Gastrocnemius medialis (tissue), 4 donors: ENCODE results near the gene MMP28. TPM values are rescaled to one million over a fixed set of nuclear protein-coding genes. Genes with fewer than 3 reads are reported as not detected.

Source experiments
- ATAC-seq, 2 donors: fragments of 150-250 bp; one replicate each; pipeline ENCODE4 v1.9.1; 2016
- DNase-seq, 2 donors: peaks; one replicate each; pipeline ENCODE4 v3.0.0-alpha.2; 2019
- H3K27ac ChIP-seq, 4 donors: fragments of 200-600 bp; sonication (generic); 1 replicate in 1 of 4; 2 replicates in 3 of 4; pipeline ENCODE4 v1.5.1; 2016 to 2018; ENCODE audit warnings: mild to moderate bottlenecking in 2 of 4, moderate library complexity in 1 of 4
- H3K27me3 ChIP-seq, 3 donors: fragments of 200-600 bp; sonication (generic) in 2 of 3; 1 replicate in 1 of 3; 2 replicates in 2 of 3; pipeline versions ENCODE4 v1.5.1 to v1.6.0; 2016 to 2019; ENCODE audit warnings: mild to moderate bottlenecking in 1 of 3, moderate library complexity in 1 of 3
- H3K36me3 ChIP-seq, 2 donors: fragments of 200-600 bp; sonication (generic) in 1 of 2; one replicate each; pipeline ENCODE4 v1.5.1; 2017 to 2018
- H3K4me1 ChIP-seq, 2 donors: fragments of 200-600 bp; sonication (generic) in 1 of 2; one replicate each; pipeline ENCODE4 v1.5.1; 2016 to 2017; ENCODE audit warnings: mild to moderate bottlenecking in 2 of 2
- H3K4me3 ChIP-seq, 4 donors: fragments of 200-600 bp; sonication (generic) in 3 of 4; 1 replicate in 1 of 4; 2 replicates in 3 of 4; pipeline ENCODE4 v1.5.1; 2016 to 2019; ENCODE audit warnings: mild to moderate bottlenecking in 2 of 4
- H3K9me3 ChIP-seq, 3 donors: fragments of 200-600 bp; sonication (generic) in 2 of 3; 1 replicate in 1 of 3; 2 replicates in 2 of 3; pipeline ENCODE4 v1.5.1; 2016 to 2019
- POLR2A ChIP-seq, 2 donors: fragments of 450-650 bp; IDR thresholded peaks; one replicate each; pipeline ENCODE4 v1.6.1; 2017; ENCODE audit warnings: antibody characterized with exemption in 2 of 2, mild to moderate bottlenecking in 2 of 2, moderate library complexity in 2 of 2
- in situ Hi-C, 4 donors: fragments of 200-750 bp; cut with MboI; loops; one replicate each; pipeline versions ENCODE4 v1.15.0 to v1.8.0; 2017; ENCODE audit warnings: low sequenced_read_pairs in 4 of 4
- intact Hi-C: fragments of 100-400 bp; cut with DNase I; formaldehyde crosslinking; loops from one replicate; pipeline ENCODE4 v1.15.1; 2023; ENCODE audit warnings: low total_unique reads
- total RNA-seq, 4 donors: library from RNA; depleted of rRNA; stranded (reverse); fragments of >200 nt; gene quantifications; one replicate each; pipeline versions ENCODE4 v1.1.0 to v1.2.3, GENCODE V29; 2016
- TF ChIP-seq, protein P1 (sequence below), 5 experiments: fragments of 450-650 bp in 3 of 5; fragments of 200-600 bp in 2 of 5; sonication (generic) in 2 of 5; IDR thresholded peaks in 4 of 5; conservative IDR thresholded peaks in 1 of 5; 1 replicate in 4 of 5; 2 replicates in 1 of 5; pipeline ENCODE4 v1.5.1; 2016 to 2019; ENCODE audit warnings: antibody characterized with exemption in 5 of 5, mild to moderate bottlenecking in 3 of 5, moderate library complexity in 3 of 5

MMP28 gene
- total RNA-seq, 4 donors from 2014 or later: 3.1 to 10.3 (median 5.9) TPM

DNA sequence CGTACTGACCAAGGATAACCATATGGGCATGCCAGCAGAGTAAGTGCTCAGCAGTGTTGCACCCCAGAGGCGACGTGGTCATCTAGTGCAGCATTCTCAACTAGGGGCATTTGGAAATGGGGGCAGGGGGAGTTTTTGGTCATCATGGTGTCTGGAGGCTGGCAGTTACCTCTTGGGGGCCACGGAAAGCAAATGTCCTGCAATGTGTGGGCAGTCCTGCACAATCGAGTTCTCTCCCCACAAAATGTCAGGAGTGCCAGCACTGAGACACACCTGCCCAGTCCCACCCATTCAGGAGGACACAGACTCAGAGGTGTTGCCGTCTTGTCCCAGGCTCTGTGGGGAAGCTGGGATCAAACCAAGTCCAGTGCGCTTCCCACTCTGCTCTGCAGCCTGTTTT is 61.0 kb downstream of the MMP28 start:
- no peaks in the 10 kb centered on the region for H3K27me3 ChIP-seq
- in situ Hi-C loops (loop anchor here in 1 of 4 donors (25.0 kb wide), 1 partner anchor 572 kb away; no protein-coding TSS in a partner anchor), intact Hi-C loops (loop anchor here (5.0 kb wide), 2 partner anchors 37 to 757 kb away; no protein-coding TSS in a partner anchor)
- H3K27ac ChIP-seq: no peak overlapping the region
- peaks cover 8 to 17% of the 10 kb centered on the region in 2 donors for H3K4me1 ChIP-seq
- no peaks in the 10 kb centered on the region for H3K9me3 ChIP-seq
- H3K4me3 ChIP-seq: no peak overlapping the region
- TF ChIP-seq, protein P1, sequence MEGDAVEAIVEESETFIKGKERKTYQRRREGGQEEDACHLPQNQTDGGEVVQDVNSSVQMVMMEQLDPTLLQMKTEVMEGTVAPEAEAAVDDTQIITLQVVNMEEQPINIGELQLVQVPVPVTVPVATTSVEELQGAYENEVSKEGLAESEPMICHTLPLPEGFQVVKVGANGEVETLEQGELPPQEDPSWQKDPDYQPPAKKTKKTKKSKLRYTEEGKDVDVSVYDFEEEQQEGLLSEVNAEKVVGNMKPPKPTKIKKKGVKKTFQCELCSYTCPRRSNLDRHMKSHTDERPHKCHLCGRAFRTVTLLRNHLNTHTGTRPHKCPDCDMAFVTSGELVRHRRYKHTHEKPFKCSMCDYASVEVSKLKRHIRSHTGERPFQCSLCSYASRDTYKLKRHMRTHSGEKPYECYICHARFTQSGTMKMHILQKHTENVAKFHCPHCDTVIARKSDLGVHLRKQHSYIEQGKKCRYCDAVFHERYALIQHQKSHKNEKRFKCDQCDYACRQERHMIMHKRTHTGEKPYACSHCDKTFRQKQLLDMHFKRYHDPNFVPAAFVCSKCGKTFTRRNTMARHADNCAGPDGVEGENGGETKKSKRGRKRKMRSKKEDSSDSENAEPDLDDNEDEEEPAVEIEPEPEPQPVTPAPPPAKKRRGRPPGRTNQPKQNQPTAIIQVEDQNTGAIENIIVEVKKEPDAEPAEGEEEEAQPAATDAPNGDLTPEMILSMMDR (IDR thresholded peaks at IDR 0.05 in 4 of 5, conservative IDR thresholded peaks at IDR 0.05 in 1 of 5): no peak
- TF ChIP-seq POLR2A (IDR thresholded peaks at IDR 0.05): no peak
- H3K36me3 ChIP-seq: no peaks in the 10 kb centered on the region
- ATAC-seq (no peak), DNase-seq (no peak)

DNA sequence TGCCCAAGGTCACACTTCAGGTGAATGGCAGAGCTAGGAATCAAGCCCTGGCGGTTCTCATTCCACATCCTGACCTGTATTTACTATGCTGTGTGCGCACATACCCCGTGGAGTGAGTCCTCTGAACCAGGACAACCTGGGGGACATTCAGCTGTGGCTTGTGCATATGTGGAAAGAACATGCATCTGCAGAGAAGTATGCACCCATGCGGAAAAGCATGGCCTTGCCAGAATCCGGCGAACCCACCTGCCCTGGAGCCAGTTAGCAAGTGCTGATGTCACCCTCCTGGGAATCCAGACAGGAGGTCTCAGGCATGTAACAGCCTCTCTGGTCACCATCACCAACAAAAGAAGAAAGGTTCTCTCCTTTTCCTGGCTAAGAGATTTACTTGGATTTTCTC is 62.1 kb downstream of the MMP28 start:
- H3K4me3 ChIP-seq: no peak overlapping the region

DNA sequence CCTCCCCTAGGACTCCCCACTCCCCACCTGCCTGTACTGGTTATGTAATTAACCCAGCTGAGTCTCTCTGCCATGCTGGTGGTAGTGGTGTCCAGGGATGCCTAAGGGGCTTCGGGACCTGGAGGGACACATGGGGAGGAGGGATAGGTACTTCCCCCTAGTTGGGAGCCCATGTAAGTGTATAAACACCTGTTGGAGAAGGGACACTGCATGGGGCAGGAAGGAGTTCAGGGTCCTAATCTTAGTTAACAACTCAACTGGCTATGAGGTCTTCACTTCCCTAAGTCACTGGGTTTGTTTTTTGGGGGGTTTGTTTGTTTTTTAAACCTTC is 62.7 kb downstream of the MMP28 start:
- DNase-seq: no peak
- peaks cover 8 to 17% of the 10 kb centered on the region in 2 donors for H3K4me1 ChIP-seq
- peak overlapping the region in 1 of 4 donors; percentile 69 for H3K27ac ChIP-seq
- no peaks in the 10 kb centered on the region for H3K36me3 ChIP-seq
- ATAC-seq: no peak
- no peak for TF ChIP-seq POLR2A (IDR thresholded peaks at IDR 0.05)
- TF ChIP-seq, protein P1 (IDR thresholded peaks at IDR 0.05 in 4 of 5, conservative IDR thresholded peaks at IDR 0.05 in 1 of 5): no peak
- in situ Hi-C loops (loop anchor here in 1 of 4 donors (25.0 kb wide), 1 partner anchor 570 kb away; no protein-coding TSS in a partner anchor), intact Hi-C loops (loop anchor here (5.0 kb wide), 2 partner anchors 35 to 755 kb away; no protein-coding TSS in a partner anchor)
- no peaks in the 10 kb centered on the region for H3K9me3 ChIP-seq
- H3K27me3 ChIP-seq: no peaks in the 10 kb centered on the region
- peak overlapping the region in 1 of 4 donors; percentile 53 for H3K4me3 ChIP-seq

More for the DNA sequence above, 62.1 kb downstream of the MMP28 start:
- Histone ChIP-seq H3K27ac (no peak overlapping the region), H3K4me1 (peaks cover 8 to 17% of the 10 kb centered on the region in 2 donors), H3K9me3 (no peaks in the 10 kb centered on the region), H3K27me3 (no peaks in the 10 kb centered on the region), H3K36me3 (no peaks in the 10 kb centered on the region)
- no peak for DNase-seq
- ATAC-seq: no peak
- no peak for TF ChIP-seq POLR2A (IDR thresholded peaks at IDR 0.05)
- TF ChIP-seq, protein P1 (IDR thresholded peaks at IDR 0.05 in 4 of 5, conservative IDR thresholded peaks at IDR 0.05 in 1 of 5): no peak
- in situ Hi-C loops (loop anchor here in 1 of 4 donors (25.0 kb wide), 1 partner anchor 571 kb away; no protein-coding TSS in a partner anchor), intact Hi-C loops (loop anchor here (5.0 kb wide), 2 partner anchors 36 to 756 kb away; no protein-coding TSS in a partner anchor)

DNA sequence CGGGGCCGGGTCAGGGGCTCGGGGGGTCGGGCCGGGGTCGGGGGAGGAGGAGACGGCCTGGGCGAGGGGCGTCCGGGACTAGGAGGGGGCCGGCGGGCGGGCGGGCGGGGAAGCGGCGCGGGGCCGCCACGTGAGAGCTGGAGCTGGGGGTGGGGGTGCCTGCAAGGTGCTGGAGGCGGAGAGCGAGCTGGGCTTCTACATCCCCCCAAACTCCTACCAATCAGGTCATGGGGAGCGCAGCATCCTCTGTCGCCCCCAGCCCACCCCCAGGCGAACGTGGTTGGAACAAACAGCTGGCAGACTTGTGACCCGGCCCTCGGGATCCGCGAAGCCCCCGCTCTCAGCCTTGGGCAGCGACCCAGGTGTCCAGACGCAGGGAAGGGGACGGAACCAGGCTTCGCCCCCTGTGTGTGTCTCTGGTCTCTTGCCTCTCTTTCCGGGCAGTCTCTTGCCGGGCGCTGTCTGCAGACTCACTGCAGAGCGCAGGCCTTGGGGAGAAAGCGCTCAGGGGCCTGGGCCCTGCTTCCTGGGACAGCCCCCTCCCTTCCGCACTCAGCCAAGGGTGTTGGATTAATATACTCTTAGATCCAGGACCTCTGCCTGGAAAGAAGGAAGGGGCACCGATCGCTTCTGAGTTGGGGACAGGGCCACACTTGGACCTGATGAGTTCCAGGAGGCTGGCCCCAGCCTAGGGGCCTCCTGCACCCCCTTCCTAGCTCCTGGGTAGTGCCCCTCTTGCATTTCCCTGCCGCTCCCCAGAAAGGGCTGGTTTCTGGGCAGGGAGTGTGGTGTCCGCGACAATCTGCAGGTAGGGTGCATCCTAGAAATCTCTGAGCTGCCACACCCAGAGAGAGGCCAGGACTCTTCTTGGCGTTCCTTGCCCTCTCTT is 63.3 kb downstream of the MMP28 start:
- Histone ChIP-seq H3K4me3 (peak overlapping the region; percentile 53 to 78 (median 66)), H3K27ac (peak overlapping the region; percentile 55 to 80 (median 74)), H3K27me3 (no peaks in the 10 kb centered on the region), H3K36me3 (no peaks in the 10 kb centered on the region), H3K4me1 (peaks cover 13 to 18% of the 10 kb centered on the region in 2 donors), H3K9me3 (no peaks in the 10 kb centered on the region)
- DNase-seq: no peak
- intact Hi-C loops (loop anchor here (5.0 kb wide), 2 partner anchors 35 to 755 kb away; no protein-coding TSS in a partner anchor), in situ Hi-C loops (loop anchor here in 1 of 4 donors (25.0 kb wide), 1 partner anchor 570 kb away; no protein-coding TSS in a partner anchor)
- TF ChIP-seq, protein P1 (IDR thresholded peaks at IDR 0.05 in 4 of 5, conservative IDR thresholded peaks at IDR 0.05 in 1 of 5): no peak
- no peak for TF ChIP-seq POLR2A (IDR thresholded peaks at IDR 0.05)
- peak; percentile 19 to 44 for ATAC-seq
